Measurements from ENCODE around the gene SRSF7.
A peak's percentile ranks its signal among the peaks of the same experiment; 100 is the strongest.
"Not testable (repeated sequence)": the region's sequence is repeated elsewhere in the genome, so short reads cannot be mapped to it uniquely, and the experiment has no call there.

SRSF7 gene

GRCh38 chr2:38750891-38751595, at the start of gene SRSF7:
Gene SRSF7, minus strand, starts transcription at chr2:38751361. Its CDS starts 105 bp downstream, at chr2:38751256.
- DNase-seq (ENCODE audit: low spot score), result peak; percentile 96

GRCh38 chr2:38797953-38798352, 46.8 kb upstream of the SRSF7 start:
- DNase-seq (ENCODE audit: low spot score), result no peak

- no peak for DNase-seq (ENCODE audit: low spot score)
These were observed 46.1 kb upstream of the SRSF7 start for GRCh38 chr2:38797250-38797676.

- DNase-seq (ENCODE audit: low spot score), result not testable (repeated sequence)
These were observed 43.9 kb upstream of the SRSF7 start for GRCh38 chr2:38795016-38795415.

DNA sequence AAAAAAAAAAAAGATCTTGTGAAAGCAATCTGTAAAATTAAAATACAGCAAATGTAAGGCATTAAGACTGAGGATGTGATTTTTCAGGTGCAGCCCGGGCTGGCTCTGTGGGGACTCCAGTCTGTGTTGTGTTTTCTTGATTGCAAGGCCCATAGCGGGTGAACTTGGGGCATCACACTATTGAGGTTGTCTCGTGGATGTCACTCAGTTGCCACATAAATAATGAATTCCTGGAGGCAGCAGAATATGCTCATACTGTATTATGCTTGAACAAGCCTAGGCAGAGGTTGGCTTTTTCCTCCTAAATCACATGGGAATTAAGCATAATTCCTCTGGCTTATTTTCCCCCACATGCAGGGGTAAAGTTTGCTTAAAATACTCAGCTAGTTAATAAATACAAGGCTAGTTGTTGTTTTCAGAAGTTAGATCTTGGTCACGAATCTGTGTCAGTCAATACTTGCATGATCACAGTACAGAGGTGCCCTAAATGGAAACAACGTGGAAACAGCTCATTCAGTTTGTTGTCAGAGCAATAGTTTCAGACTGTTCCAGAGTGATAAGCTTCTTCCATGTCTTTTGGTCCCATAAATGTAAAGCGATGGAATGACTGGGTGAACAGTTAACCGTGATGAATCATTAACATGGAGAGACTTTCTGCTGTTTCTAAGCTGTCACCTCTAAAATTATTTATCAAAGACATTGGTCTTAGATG, 43.2 kb upstream of the SRSF7 start:
- DNase-seq (ENCODE audit: low spot score), result no peak

GRCh38 chr2:38793511-38793910, 42.4 kb upstream of the SRSF7 start:
- DNase-seq (ENCODE audit: low spot score), result no peak

DNA sequence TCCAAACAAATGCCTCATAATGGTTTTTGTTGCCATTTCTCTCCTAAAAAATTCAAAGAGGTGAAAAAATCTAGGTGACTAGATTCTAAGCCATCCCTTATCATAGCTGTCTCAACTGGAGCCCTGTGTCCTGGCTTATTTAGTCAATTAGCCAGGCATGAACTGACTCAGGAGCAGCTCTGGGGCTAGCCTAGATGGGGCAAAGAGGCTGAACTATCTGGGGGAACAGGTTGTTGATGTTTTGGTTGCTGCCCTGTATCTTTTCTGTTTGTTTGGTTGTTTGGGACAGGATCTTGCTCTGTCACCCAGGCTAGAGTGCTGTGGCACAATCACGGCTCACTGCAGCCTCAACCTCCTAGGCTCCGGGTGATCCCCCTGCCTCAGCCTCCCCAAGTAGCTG, 41.6 kb upstream of the SRSF7 start:
- no peak for DNase-seq (ENCODE audit: low spot score)

DNA sequence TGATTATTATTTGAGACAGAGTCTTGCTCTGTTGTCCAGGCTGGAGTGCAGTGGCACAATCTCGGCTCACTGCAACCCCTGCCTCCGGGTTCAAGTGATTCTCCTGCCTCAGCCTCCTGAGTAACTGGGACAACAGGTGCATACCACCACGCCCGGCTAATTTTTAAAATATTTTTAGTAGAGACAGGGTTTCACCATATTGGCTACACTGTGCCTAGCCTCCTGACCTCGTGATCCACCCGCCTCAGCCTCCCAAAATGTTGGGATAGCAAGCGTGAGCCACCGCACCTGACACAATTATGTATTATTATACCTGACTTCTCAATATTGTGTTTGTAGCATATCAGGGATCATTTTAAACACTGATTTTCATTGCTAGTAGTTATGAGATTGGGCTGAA, 41.2 kb upstream of the SRSF7 start:
- DNase-seq (ENCODE audit: low spot score), result not testable (repeated sequence)

DNA sequence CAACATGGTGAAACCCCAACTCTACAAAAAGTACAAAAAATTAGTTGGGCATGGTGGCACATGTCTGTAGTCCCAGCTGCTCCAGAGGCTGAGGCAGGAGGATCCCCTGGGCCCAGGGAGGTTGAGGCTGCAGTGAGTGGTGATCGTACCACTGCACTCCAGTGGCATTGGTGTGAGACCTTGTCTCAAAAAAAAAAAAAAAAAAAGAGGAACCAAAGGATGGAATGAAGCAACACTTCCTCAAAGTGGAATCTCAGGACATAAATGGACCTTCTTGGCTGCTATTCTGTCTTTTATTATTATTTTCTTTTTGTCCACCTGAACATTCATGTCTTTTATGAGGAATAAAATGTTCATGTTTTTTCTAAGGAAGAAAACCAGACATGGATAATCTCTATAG, 40.6 kb upstream of the SRSF7 start:
- DNase-seq (ENCODE audit: low spot score), result no peak

GRCh38 chr2:38789691-38790090, 38.5 kb upstream of the SRSF7 start:
- DNase-seq (ENCODE audit: low spot score), result no peak

GRCh38 chr2:38788306-38788705, 37.1 kb upstream of the SRSF7 start:
- DNase-seq (ENCODE audit: low spot score), result no peak

DNA sequence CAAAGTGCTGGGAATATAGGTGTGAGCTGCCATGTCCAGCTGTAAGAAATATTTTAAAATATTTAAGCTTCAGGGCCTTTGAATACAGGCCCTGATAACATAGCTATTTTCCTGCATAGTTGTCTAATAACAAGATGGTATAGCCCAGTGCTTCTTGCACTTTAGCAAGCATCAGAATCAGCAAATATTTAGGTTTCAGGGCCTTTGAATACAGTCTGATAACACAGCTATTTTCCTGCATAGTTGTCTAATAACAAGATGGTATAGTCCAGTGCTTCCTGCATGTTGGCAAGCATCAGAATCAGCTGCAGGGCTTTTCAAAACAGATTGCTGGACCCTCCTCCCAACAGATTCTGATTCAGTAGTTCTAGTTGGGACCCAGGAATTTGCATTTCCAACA, 32.4 kb upstream of the SRSF7 start:
- DNase-seq (ENCODE audit: low spot score), result no peak

- no peak for DNase-seq (ENCODE audit: low spot score)
These were observed 27.5 kb upstream of the SRSF7 start for GRCh38 chr2:38778687-38779082.

DNA sequence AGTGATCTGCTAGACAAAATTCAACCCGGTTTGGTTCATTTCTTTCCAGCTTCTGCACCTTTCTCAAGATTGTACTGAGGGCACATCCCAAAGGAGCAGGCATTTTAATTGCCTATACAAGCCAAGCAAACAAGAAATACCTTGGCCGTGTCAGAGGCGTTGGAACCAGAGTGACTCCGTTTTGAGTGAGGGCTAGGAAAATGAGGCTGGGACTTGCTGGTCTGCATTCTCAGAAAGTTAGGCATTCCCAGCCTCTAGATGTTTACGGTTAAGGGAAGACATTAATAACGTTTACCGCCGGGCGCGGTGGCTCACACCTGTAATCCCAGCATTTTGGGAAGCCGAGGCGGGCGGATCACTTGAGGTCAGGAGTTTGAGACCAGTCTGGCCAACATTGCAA, 25.4 kb upstream of the SRSF7 start:
- DNase-seq (ENCODE audit: low spot score), result no peak

DNA sequence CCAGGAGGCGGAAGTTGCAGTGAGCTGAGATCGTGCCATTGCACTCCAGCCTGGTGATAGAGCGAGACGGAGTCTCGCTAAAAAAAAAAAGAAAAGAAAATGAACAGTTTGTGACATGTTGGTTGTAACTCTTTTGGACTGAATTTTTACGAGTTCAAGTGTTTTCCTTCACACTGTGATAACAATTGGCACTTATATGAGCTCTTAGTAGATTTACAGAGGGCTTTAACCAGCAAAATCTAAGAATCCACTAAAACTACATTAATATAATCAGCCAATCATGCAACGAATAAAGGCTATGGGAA, 24.7 kb upstream of the SRSF7 start:
- DNase-seq (ENCODE audit: low spot score), result no peak

DNA sequence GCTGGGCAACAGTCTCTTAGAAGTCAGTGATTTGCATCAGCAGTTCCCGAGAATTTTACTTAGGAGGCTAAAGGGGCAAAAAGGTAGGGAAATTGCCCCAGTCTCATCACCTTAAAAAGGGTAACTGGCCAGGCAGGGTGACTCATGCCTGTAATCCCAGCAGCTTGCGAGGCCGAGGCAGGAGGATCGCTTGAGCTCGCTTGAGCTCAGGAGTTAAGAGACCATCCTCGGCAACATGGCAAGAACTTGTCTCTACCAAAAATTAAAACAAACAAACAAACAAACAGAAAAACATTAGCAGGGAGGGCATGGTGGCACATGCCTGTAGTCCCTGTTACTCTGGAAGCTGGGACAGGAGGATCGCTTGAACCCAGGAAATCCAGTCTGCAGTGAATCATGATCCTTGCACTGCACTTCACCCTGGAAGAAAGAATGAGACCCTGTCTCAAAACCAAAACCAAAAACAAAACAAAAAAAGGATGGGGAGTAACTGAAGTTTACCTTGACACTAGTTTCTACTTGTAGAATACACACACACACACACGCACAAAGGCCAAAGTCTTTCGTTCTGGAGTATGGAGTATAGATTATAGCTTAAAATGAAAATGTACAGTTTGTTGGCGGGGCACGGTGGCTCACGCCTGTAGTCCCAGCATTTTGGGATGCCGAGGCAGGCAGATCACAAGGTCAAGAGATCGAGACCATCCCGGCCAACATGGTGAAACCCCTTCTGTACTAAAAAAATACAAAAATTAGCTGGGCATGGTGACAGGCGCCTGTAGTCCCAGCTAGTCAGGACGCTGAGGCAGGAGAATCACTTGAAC, 24.1 kb upstream of the SRSF7 start:
- no peak for DNase-seq (ENCODE audit: low spot score)

- no peak for DNase-seq (ENCODE audit: low spot score)
These were observed 20.5 kb upstream of the SRSF7 start for GRCh38 chr2:38771632-38772031.

GRCh38 chr2:38765551-38765950, 14.4 kb upstream of the SRSF7 start:
- no peak for DNase-seq (ENCODE audit: low spot score)

DNA sequence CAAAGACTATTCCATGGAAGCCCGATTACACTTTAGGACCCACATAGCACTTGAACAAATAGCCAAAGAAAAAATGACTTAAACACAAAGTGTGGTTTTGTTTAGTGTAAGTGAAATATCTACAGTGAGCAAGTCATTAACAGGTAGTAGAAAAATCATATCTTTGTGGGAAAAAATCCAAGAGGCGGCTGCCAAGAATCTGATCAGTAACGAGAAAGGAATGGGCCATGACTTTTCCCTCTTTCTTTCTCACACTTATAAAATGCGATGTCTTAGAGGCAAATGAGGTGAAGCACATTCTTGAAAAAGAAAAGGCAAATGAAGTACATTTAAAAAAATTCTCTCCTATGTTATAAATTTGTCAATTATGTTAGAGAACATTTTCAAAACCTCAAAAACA, 14.0 kb upstream of the SRSF7 start:
- no peak for DNase-seq (ENCODE audit: low spot score)

GRCh38 chr2:38763728-38764127, 12.6 kb upstream of the SRSF7 start:
- DNase-seq (ENCODE audit: low spot score), result no peak

DNA sequence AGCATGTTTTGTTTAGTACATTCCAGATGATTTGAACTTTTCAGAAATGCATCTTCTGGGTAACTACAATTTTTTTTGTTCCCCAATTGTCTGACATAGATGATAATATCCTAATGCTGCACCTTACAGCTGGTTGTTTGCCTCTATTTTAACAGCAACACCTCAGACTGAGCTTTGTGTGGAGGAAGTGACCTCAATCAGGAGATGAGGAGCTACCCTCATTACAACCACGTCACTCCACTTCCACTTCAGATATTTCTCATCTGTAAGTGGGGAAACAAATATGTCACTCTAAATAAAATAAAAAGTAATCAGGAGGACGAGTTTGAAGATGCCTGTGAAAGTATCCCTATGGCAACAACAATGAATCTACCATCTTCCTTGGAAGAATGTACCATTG, 12.1 kb upstream of the SRSF7 start:
- no peak for DNase-seq (ENCODE audit: low spot score)

DNA sequence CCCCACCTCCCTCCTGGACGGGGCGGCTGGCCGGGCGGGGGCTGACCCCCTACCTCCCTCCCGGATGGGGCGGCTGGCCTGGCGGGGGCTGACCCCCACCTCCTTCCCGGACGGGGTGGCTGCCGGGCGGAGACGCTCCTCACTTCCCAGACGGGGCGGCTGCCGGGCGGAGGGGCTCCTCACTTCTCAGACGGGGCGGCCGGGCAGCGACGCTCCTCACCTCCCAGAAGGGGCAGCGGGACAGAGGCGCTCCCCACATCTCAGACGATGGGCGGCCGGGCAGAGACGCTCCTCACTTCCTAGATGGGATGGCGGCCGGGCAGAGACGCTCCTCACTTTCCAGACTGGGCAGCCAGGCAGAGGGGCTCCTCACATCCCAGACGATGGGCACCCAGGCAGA, 4.7 kb upstream of the SRSF7 start:
- not testable (repeated sequence) for DNase-seq (ENCODE audit: low spot score)

GRCh38 chr2:38754506-38754905, 3.3 kb upstream of the SRSF7 start:
- DNase-seq (ENCODE audit: low spot score), result no peak
